Tibial nerve (tissue), 4 donors: ENCODE data around the gene CCT5.

Experiments
- EP300 ChIP-seq, 2 donors: sonication (generic); formaldehyde crosslinking; IDR thresholded peaks; one replicate each; pipeline ENCODE4 v1.6.1; 2017; ENCODE audit warnings: antibody characterized with exemption in 2 of 2, mild to moderate bottlenecking in 1 of 2
- POLR2A ChIP-seq, 2 donors: fragments of 450-650 bp; IDR thresholded peaks; one replicate each; pipeline ENCODE4 v1.6.1; 2017; ENCODE audit warnings: antibody characterized with exemption in 2 of 2, mild to moderate bottlenecking in 2 of 2, moderate library complexity in 2 of 2
- TF ChIP-seq, protein P1 (sequence below), 5 experiments: fragments of 200-600 bp in 3 of 5; fragments of 450-650 bp in 2 of 5; sonication (generic) in 3 of 5; IDR thresholded peaks; one replicate each; pipeline ENCODE4 v1.5.1; 2016 to 2019; ENCODE audit warnings: antibody characterized with exemption in 5 of 5, mild to moderate bottlenecking in 3 of 5, moderate library complexity in 2 of 5

DNA sequence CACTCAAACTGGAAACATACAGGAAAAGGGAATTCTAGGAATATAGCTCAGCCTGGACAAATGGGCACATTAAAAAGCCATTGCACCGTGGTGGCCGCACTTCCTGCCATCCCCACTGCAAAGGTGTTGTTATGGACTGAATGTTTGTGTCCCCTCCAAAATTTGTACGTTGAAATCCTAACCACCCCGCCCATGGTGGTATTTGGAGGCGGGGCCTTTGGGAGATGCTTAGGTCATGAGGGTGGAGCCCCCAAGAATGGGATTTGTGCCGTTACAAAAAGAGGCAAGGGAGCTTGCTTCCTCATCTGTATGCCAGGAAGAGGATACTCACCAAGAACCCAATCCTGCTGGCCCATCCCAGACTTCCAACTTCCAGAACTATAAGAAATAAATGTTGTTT, 58.8 kb downstream of the CCT5 start:
- TF ChIP-seq, protein P1, sequence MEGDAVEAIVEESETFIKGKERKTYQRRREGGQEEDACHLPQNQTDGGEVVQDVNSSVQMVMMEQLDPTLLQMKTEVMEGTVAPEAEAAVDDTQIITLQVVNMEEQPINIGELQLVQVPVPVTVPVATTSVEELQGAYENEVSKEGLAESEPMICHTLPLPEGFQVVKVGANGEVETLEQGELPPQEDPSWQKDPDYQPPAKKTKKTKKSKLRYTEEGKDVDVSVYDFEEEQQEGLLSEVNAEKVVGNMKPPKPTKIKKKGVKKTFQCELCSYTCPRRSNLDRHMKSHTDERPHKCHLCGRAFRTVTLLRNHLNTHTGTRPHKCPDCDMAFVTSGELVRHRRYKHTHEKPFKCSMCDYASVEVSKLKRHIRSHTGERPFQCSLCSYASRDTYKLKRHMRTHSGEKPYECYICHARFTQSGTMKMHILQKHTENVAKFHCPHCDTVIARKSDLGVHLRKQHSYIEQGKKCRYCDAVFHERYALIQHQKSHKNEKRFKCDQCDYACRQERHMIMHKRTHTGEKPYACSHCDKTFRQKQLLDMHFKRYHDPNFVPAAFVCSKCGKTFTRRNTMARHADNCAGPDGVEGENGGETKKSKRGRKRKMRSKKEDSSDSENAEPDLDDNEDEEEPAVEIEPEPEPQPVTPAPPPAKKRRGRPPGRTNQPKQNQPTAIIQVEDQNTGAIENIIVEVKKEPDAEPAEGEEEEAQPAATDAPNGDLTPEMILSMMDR (IDR thresholded peaks at IDR 0.05): no peak
- TF ChIP-seq EP300 (IDR thresholded peaks at IDR 0.05) (no peak), POLR2A (IDR thresholded peaks at IDR 0.05) (no peak)
